ENCODE data around the gene KRTAP5-10. TPM values are rescaled to one million over a fixed set of nuclear protein-coding genes. Genes with fewer than 3 reads are reported as not detected.

Gene KRTAP5-10
- polyA plus RNA-seq, 1 of the 3 experiments (the other 2 are of a cell fraction), result not detected

GRCh38 chr11:71530602-71531001, 34.8 kb upstream of the KRTAP5-10 start:
- Histone ChIP-seq H3K9me3 (no peaks in the 10 kb centered on the region), H4K20me1 (ENCODE audit: insufficient read depth) (no peaks in the 10 kb centered on the region), H3K9me2 (no peaks in the 10 kb centered on the region), H3K27ac (ENCODE audit: low read depth in 2 of 2, low read length in 1 of 2) (no peak overlapping the region), H3K4me3 (ENCODE audit: low read depth in 2 of 2, low read length in 1 of 2) (no peak overlapping the region), H3K79me2 (ENCODE audit: insufficient read depth) (no peaks in the 10 kb centered on the region), H2AFZ (ENCODE audit: low read depth) (no peak overlapping the region), H3K4me2 (no peak overlapping the region), H3K36me3 (replicated peaks in 1 of 2; ENCODE audit: control insufficient read depth in 1 of 2, insufficient read depth in 2 of 2, low read length in 1 of 2) (no peaks in the 10 kb centered on the region), H3K4me1 (ENCODE audit: control insufficient read depth in 1 of 2, insufficient read depth in 2 of 2, low read depth in 1 of 2, low read length in 1 of 2) (no peaks in the 10 kb centered on the region; a peak in 1 of 4 replicates), H3K9ac (no peak overlapping the region), H3K27me3 (ENCODE audit: insufficient read depth) (no peaks in the 10 kb centered on the region), H3F3A (replicated peaks; ENCODE audit: insufficient read depth) (no peaks in the 10 kb centered on the region)
- no peak for DNase-seq
- ChIA-PET POLR2A (no interaction called here), CTCF (no interaction called here)
- WGBS (ENCODE audit: low lambda C conversion rate), result 54% methylated on average over 11 of the region's 11 CpGs
- TF ChIP-seq POLR2AphosphoS5 (IDR thresholded peaks at IDR 0.05; ENCODE audit: low read depth, low read length), result no peak
- no peak for TF ChIP-seq FOXM1 (IDR thresholded peaks at IDR 0.05; ENCODE audit: low read depth)
- TF ChIP-seq FOXJ3 (CRISPR knock-in tag; IDR thresholded peaks at IDR 0.05), result no peak
- TF ChIP-seq CTCF (IDR thresholded peaks at IDR 0.05), result no peak

- Histone ChIP-seq H3K9me2 (no peaks in the 10 kb centered on the region), H3K4me1 (ENCODE audit: control insufficient read depth in 1 of 2, insufficient read depth in 2 of 2, low read depth in 1 of 2, low read length in 1 of 2) (no peaks in the 10 kb centered on the region; a peak in 1 of 4 replicates), H3K27me3 (ENCODE audit: insufficient read depth) (no peaks in the 10 kb centered on the region), H3K36me3 (replicated peaks in 1 of 2; ENCODE audit: control insufficient read depth in 1 of 2, insufficient read depth in 2 of 2, low read length in 1 of 2) (no peaks in the 10 kb centered on the region), H3K4me3 (ENCODE audit: low read depth in 2 of 2, low read length in 1 of 2) (no peak overlapping the region), H4K20me1 (ENCODE audit: insufficient read depth) (no peaks in the 10 kb centered on the region), H3K9me3 (no peaks in the 10 kb centered on the region), H3K4me2 (no peak overlapping the region), H3K79me2 (ENCODE audit: insufficient read depth) (no peaks in the 10 kb centered on the region), H3K27ac (ENCODE audit: low read depth in 2 of 2, low read length in 1 of 2) (no peak overlapping the region), H3F3A (replicated peaks; ENCODE audit: insufficient read depth) (no peaks in the 10 kb centered on the region), H2AFZ (ENCODE audit: low read depth) (no peak overlapping the region), H3K9ac (no peak overlapping the region)
- POLR2A ChIA-PET, result no interaction called here
- TF ChIP-seq MXI1 (IDR thresholded peaks at IDR 0.05; ENCODE audit: low read depth, low read length) (no peak), FOXJ3 (CRISPR knock-in tag; IDR thresholded peaks at IDR 0.05) (no peak), CHD2 (IDR thresholded peaks at IDR 0.05; ENCODE audit: low read length, partially characterized antibody) (no peak), FOSL2 (IDR thresholded peaks at IDR 0.05; ENCODE audit: borderline replicate concordance, low read depth) (no peak), NFIC (IDR thresholded peaks at IDR 0.05; ENCODE audit: borderline replicate concordance) (no peak), RCOR1 (IDR thresholded peaks at IDR 0.05; ENCODE audit: low read length) (no peak), RAD21 (IDR thresholded peaks at IDR 0.05; ENCODE audit: low read length) (no peak), EZH2phosphoT487 (IDR thresholded peaks at IDR 0.05; ENCODE audit: borderline replicate concordance, low read depth) (no peak), EP300 (IDR thresholded peaks at IDR 0.05; ENCODE audit: borderline replicate concordance in 1 of 2, low read depth in 1 of 2, low read length in 1 of 2) (no peak), ZBTB33 (IDR thresholded peaks at IDR 0.05; ENCODE audit: borderline replicate concordance, low read depth) (no peak), RFX5 (IDR thresholded peaks at IDR 0.05; ENCODE audit: low read length) (no peak), PBX3 (IDR thresholded peaks at IDR 0.05) (no peak), IRF3 (IDR thresholded peaks at IDR 0.05; ENCODE audit: low read depth, low read length) (no peak), CTCF (IDR thresholded peaks at IDR 0.05) (no peak), NRF1 (IDR thresholded peaks at IDR 0.05; ENCODE audit: low read depth, low read length) (no peak), SIN3A (IDR thresholded peaks at IDR 0.05; ENCODE audit: borderline replicate concordance, low read depth, low read length) (no peak)
- CTCF ChIA-PET, result interaction anchor here (1.4 kb wide), 2 partner anchors 31 to 48 kb away, joined by 4 read pairs; no protein-coding TSS in a partner anchor
- DNase-seq, result no peak
- 56% methylated on average over 10 of the region's 10 CpGs for WGBS (ENCODE audit: low lambda C conversion rate)
Measured at GRCh38 chr11:71532036-71532610, 33.2 kb upstream of the KRTAP5-10 start.

All from SK-N-SH (cell line).